NK-92 treated with Interleukin-12 subunit alpha and Interleukin-12 subunit beta, amount 100 ng/mL, for 24 hours (cell line): ENCODE measurements around the gene WIZ.
A peak's percentile ranks its signal among the peaks of the same experiment; 100 is the strongest.

Source experiments
- DNase-seq: peaks from one replicate; lab custom pipeline; 2025; lab: John Stamatoyannopoulos, UW

The WIZ gene

GRCh38 chr19:15467734-15468214 lies 18.0 kb upstream of the WIZ start:
- DNase-seq, result no peak

GRCh38 chr19:15466851-15467733 lies 17.3 kb upstream of the WIZ start:
- peak; percentile 41 for DNase-seq

- peak; percentile 75 for DNase-seq
These were observed 14.9 kb upstream of the WIZ start, which contains the start of gene RASAL3 for GRCh38 chr19:15464394-15465385. Gene RASAL3 (minus strand): TSS chr19:15464544. CDS start chr19:15464358, 186 bp downstream.

GRCh38 chr19:15463861-15464371 lies 14.2 kb upstream of the WIZ start:
- DNase-seq, result peak; percentile 74

- no peak for DNase-seq
These were observed 11.9 kb upstream of the WIZ start for GRCh38 chr19:15461694-15462093.

- no peak for DNase-seq
These were observed 8.1 kb upstream of the WIZ start for GRCh38 chr19:15457701-15458484.

GRCh38 chr19:15456871-15457700 lies 7.3 kb upstream of the WIZ start:
- no peak for DNase-seq

- DNase-seq, result no peak
These were observed 6.7 kb upstream of the WIZ start for GRCh38 chr19:15456441-15456840.

GRCh38 chr19:15455996-15456395 lies 6.2 kb upstream of the WIZ start:
- no peak for DNase-seq

- no peak for DNase-seq
These were observed 4.4 kb upstream of the WIZ start for GRCh38 chr19:15453906-15454860.

GRCh38 chr19:15453091-15453578 lies 3.4 kb upstream of the WIZ start:
- no peak for DNase-seq

GRCh38 chr19:15452111-15453047 lies 2.6 kb upstream of the WIZ start:
- no peak for DNase-seq

- no peak for DNase-seq
These were observed 753 bp upstream of the WIZ start for GRCh38 chr19:15450528-15450890.

GRCh38 chr19:15448778-15449619 lies 757 bp downstream of the WIZ start:
- no peak for DNase-seq

- no peak for DNase-seq
These were observed 1.5 kb downstream of the WIZ start for GRCh38 chr19:15448044-15448777.

GRCh38 chr19:15447057-15447456 lies 2.7 kb downstream of the WIZ start:
- no peak for DNase-seq
